Uterus (tissue), 2 donors: Measurements from ENCODE around the gene PP2D1.

ENCODE experiments used
- POLR2A ChIP-seq, 2 donors: fragments of 450-650 bp; IDR thresholded peaks; one replicate each; pipeline ENCODE4 v1.6.1; 2016; ENCODE audit warnings: antibody characterized with exemption in 2 of 2, mild to moderate bottlenecking in 1 of 2, moderate library complexity in 1 of 2
- TF ChIP-seq, protein P1 (sequence below), 4 experiments: fragments of 200-600 bp in 2 of 4; fragments of 450-650 bp in 2 of 4; sonication (generic) in 2 of 4; IDR thresholded peaks; one replicate each; pipeline ENCODE4 v1.5.1; 2016 to 2019; ENCODE audit warnings: antibody characterized with exemption in 4 of 4, mild to moderate bottlenecking in 2 of 4, moderate library complexity in 1 of 4

GRCh38 chr3:20043396-20043795 lies 31.3 kb upstream of the PP2D1 start:
- TF ChIP-seq, protein P1, sequence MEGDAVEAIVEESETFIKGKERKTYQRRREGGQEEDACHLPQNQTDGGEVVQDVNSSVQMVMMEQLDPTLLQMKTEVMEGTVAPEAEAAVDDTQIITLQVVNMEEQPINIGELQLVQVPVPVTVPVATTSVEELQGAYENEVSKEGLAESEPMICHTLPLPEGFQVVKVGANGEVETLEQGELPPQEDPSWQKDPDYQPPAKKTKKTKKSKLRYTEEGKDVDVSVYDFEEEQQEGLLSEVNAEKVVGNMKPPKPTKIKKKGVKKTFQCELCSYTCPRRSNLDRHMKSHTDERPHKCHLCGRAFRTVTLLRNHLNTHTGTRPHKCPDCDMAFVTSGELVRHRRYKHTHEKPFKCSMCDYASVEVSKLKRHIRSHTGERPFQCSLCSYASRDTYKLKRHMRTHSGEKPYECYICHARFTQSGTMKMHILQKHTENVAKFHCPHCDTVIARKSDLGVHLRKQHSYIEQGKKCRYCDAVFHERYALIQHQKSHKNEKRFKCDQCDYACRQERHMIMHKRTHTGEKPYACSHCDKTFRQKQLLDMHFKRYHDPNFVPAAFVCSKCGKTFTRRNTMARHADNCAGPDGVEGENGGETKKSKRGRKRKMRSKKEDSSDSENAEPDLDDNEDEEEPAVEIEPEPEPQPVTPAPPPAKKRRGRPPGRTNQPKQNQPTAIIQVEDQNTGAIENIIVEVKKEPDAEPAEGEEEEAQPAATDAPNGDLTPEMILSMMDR (IDR thresholded peaks at IDR 0.05), result no peak
- no peak for TF ChIP-seq POLR2A (IDR thresholded peaks at IDR 0.05)
